ENCODE measurements around the gene REEP1.

The REEP1 gene

DNA sequence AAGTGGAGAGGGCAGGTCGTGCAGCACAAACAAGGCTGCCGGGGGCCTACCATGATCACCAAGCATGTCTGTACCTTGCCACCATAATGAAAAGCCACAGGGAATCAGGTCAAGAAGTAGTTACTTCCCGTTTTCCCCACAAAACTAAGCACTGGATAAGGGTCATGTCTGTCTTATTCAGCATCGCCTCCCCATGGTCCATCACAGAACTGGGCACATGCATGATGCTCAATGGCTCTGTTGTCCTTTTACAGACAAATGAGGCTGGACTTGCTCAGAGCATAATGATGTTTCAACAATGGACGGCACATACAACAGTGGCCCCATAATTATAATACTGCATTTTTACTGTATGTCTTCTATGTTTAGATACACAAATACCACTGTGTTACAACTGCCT, 27.5 kb downstream of the REEP1 start:
- no peak overlapping the region for H3K4me3 ChIP-seq (ENCODE audit: low read depth, low read length)
- POLR2A ChIA-PET: no interaction called here
- TF ChIP-seq GLI4 (tag by site-specific recombination; IDR thresholded peaks at IDR 0.05) (no peak), SCRT2 (tag by site-specific recombination; IDR thresholded peaks at IDR 0.05) (no peak), ZNF146 (tag by site-specific recombination; IDR thresholded peaks at IDR 0.05) (no peak), ZNF112 (tag by site-specific recombination; IDR thresholded peaks at IDR 0.05) (no peak), ZNF394 (tag by site-specific recombination; IDR thresholded peaks at IDR 0.05; ENCODE audit: borderline replicate concordance) (no peak), ZNF776 (tag by site-specific recombination; IDR thresholded peaks at IDR 0.05; ENCODE audit: borderline replicate concordance) (no peak), ZNF670 (tag by site-specific recombination; IDR thresholded peaks at IDR 0.05; ENCODE audit: low read depth) (no peak), ZNF37A (tag by site-specific recombination; IDR thresholded peaks at IDR 0.05) (no peak), ZNF768 (tag by site-specific recombination; IDR thresholded peaks at IDR 0.05) (no peak), RBAK (tag by site-specific recombination; IDR thresholded peaks at IDR 0.05) (no peak), ZNF266 (tag by site-specific recombination; IDR thresholded peaks at IDR 0.05; ENCODE audit: low read depth) (no peak), ZSCAN16 (tag by site-specific recombination; IDR thresholded peaks at IDR 0.05) (no peak), TRIM28 (IDR thresholded peaks at IDR 0.05; ENCODE audit: borderline replicate concordance, low read length) (no peak), ZNF274 (IDR thresholded peaks at IDR 0.05; ENCODE audit: low read length) (no peak), ZNF274 (tag by site-specific recombination; IDR thresholded peaks at IDR 0.05; ENCODE audit: borderline replicate concordance) (no peak), KLF10 (tag by site-specific recombination; IDR thresholded peaks at IDR 0.05) (no peak)
- TF ChIP-seq, protein P1, sequence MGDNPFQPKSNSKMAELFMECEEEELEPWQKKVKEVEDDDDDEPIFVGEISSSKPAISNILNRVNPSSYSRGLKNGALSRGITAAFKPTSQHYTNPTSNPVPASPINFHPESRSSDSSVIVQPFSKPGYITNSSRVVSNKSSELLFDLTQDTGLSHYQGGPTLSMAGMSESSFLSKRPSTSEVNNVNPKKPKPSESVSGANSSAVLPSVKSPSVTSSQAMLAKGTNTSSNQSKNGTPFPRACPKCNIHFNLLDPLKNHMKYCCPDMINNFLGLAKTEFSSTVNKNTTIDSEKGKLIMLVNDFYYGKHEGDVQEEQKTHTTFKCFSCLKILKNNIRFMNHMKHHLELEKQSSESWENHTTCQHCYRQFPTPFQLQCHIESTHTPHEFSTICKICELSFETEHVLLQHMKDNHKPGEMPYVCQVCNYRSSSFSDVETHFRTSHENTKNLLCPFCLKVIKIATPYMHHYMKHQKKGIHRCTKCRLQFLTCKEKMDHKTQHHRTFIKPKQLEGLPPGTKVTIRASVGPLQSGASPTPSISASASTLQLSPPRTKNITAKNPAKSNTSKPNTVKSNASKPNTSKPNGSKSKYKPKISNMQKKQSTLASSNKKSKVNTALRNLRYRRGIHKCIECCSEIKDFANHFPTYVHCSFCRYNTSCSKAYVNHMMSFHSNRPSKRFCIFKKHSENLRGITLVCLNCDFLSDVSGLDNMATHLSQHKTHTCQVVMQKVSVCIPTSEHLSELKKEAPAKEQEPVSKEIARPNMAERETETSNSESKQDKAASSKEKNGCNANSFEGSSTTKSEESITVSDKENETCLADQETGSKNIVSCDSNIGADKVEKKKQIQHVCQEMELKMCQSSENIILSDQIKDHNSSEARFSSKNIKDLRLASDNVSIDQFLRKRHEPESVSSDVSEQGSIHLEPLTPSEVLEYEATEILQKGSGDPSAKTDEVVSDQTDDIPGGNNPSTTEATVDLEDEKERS (tag by site-specific recombination; IDR thresholded peaks at IDR 0.05): no peak
- no peaks in the 10 kb centered on the region for H3K9me3 ChIP-seq (ENCODE audit: control insufficient read depth, insufficient read depth, low read depth, low read length)
- H3K36me3 ChIP-seq (ENCODE audit: control insufficient read depth in 2 of 2, insufficient read depth in 1 of 2, low read length in 2 of 2): no peaks in the 10 kb centered on the region
- peaks cover 3% of the 10 kb centered on the region; the same call in 1 of the 2 replicates for H3K4me1 ChIP-seq (ENCODE audit: control insufficient read depth, insufficient read depth, low read length)
- CTCF ChIA-PET: interaction anchor here (0.7 kb wide), 1 partner anchor 89 kb away, joined by 3 read pairs; no protein-coding TSS in a partner anchor
- no peak overlapping the region for H3K27ac ChIP-seq (ENCODE audit: extremely low read depth, low read depth, low read length)

DNA sequence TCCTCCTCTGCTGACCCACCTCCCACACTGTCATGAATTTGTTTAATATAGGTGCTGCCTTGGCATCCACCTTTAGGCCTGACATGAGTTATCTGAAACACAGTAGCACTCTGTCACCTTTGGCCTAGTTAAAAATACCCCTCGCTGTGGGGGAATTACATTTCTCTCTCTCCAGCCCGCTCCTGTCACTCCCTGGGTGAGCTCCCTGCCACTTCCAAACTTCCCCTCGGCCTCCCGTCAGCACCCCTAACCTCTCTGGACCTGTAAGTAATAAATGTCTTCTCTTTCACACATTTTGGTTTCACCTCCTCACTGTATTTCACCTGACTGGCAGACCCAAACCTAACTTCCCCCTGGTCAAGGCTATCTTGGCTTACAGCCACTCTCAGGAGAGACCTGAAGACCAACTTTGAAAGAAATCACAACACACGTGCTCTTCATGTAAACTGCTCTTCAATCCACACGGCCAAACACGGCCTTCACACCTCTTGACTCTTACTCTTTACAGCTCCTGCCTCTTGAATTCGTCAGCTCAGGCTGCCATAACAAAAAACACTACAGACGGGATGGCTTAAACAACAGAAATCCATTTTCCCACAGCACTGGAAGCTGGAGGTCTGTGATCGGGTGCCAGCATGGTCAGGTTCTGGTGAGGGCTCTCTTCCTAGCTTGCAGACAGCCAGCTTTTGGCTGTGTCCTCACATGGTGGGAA, 28.3 kb downstream of the REEP1 start:
- ChIA-PET CTCF (interaction anchor here (0.6 to 0.8 kb wide), 3 partner anchors 8 to 88 kb away, joined by 3 read pairs; no protein-coding TSS in a partner anchor), POLR2A (no interaction called here)
- Histone ChIP-seq H3K36me3 (ENCODE audit: control insufficient read depth in 2 of 2, insufficient read depth in 1 of 2, low read length in 2 of 2) (no peaks in the 10 kb centered on the region), H3K9me3 (ENCODE audit: control insufficient read depth, insufficient read depth, low read depth, low read length) (no peaks in the 10 kb centered on the region), H3K27ac (ENCODE audit: extremely low read depth, low read depth, low read length) (no peak overlapping the region), H3K4me1 (ENCODE audit: control insufficient read depth, insufficient read depth, low read length) (peaks cover 9% of the 10 kb centered on the region; the same call in 1 of the 2 replicates), H3K4me3 (ENCODE audit: low read depth, low read length) (no peak overlapping the region)
- TF ChIP-seq ZNF837 (tag by site-specific recombination; IDR thresholded peaks at IDR 0.05) (no peak), ZSCAN23 (tag by site-specific recombination; IDR thresholded peaks at IDR 0.05) (no peak)
- TF ChIP-seq, protein P2, sequence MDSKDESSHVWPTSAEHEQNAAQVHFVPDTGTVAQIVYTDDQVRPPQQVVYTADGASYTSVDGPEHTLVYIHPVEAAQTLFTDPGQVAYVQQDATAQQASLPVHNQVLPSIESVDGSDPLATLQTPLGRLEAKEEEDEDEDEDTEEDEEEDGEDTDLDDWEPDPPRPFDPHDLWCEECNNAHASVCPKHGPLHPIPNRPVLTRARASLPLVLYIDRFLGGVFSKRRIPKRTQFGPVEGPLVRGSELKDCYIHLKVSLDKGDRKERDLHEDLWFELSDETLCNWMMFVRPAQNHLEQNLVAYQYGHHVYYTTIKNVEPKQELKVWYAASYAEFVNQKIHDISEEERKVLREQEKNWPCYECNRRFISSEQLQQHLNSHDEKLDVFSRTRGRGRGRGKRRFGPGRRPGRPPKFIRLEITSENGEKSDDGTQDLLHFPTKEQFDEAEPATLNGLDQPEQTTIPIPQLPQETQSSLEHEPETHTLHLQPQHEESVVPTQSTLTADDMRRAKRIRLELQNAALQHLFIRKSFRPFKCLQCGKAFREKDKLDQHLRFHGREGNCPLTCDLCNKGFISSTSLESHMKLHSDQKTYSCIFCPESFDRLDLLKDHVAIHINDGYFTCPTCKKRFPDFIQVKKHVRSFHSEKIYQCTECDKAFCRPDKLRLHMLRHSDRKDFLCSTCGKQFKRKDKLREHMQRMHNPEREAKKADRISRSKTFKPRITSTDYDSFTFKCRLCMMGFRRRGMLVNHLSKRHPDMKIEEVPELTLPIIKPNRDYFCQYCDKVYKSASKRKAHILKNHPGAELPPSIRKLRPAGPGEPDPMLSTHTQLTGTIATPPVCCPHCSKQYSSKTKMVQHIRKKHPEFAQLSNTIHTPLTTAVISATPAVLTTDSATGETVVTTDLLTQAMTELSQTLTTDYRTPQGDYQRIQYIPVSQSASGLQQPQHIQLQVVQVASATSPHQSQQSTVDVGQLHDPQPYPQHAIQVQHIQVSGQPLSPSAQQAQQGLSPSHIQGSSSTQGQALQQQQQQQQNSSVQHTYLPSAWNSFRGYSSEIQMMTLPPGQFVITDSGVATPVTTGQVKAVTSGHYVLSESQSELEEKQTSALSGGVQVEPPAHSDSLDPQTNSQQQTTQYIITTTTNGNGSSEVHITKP (tag by site-specific recombination; IDR thresholded peaks at IDR 0.05): no peak

Data from HEK293 (cell line).